NOMO-1 treated with DMSO at 0.1 percent for 48 hours (cell line): ENCODE measurements around the gene AZIN2.
A peak's percentile ranks its signal among the peaks of the same experiment; 100 is the strongest.
"Not testable (repeated sequence)": the region's sequence is repeated elsewhere in the genome, so short reads cannot be mapped to it uniquely, and the experiment has no call there.

Experiments
- DNase-seq: peaks from one replicate; lab custom pipeline; 2025; ENCODE audit not compliant: unreplicated experiment; lab: John Stamatoyannopoulos, UW

The AZIN2 gene

GRCh38 chr1:33080885-33081553, at the start of gene AZIN2:
Gene AZIN2 (plus strand): TSS chr1:33081153. CDS start chr1:33082250, 1,097 bp downstream.
- peak; percentile 87 for DNase-seq

GRCh38 chr1:33031506-33031905, 49.4 kb upstream of the AZIN2 start:
- peak; percentile 79 for DNase-seq

DNA sequence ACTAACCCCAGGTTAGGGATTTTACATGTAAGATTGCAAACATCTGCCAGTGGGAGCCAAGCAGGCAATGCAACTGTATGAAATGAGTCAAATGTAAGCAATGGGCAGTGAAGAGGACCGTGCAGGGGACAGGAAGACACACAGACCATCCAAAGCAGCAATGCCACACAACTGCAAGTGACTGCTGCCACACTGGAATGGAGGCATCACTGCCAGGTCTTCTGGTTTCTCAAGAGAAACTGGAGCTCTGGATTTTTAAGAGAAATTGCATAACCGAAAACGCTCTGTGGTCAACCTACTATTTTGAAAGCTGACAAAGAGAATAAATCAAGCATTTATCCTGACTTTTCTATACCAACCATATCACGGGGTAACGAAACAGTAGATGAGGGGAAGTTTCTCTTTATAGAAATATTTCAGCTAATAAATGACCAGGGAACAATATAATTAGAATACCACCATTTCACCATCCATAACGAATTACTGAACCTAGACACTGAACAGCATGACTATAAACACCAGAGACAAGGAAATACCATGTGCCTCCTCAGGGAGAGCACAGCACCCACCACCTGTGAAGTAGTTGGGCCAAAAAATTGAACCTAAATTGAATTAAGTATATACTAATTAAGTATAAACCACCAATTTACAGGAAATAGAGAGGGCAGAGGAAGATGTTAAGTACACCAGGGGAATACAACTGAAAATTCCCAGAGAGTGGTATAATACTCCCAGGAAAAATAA, 48.7 kb upstream of the AZIN2 start:
- DNase-seq = peak; percentile 98

DNA sequence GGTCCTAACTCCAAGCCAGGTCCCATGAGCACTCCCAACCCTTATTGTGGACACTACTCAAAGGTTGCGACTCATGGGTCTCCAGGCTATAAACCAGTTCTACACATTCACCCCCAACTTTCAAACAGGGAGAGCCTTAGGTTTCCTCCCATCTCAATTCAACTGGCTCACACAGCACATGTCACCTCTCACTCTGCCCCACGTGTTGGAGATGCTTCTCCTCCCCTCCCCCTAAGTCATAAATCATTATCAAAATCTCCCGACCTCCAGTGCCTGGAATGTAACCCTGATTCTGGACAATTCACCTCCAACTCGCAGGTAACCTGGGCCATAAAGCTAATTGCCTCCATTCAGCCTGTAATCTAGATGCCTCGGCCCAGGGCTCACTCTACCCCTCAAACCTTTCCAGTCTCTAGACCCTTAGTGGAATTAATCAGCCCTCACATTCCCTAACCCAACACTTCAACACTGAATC, 44.9 kb upstream of the AZIN2 start:
- peak; percentile 37 for DNase-seq

- DNase-seq = peak; percentile 100
Measured at GRCh38 chr1:33036526-33037503, 44.1 kb upstream of the AZIN2 start, which contains the start of gene AK2. Gene AK2 (minus strand): TSS chr1:33036883. CDS start chr1:33036828, 55 bp downstream.

GRCh38 chr1:33039840-33040239, 41.1 kb upstream of the AZIN2 start:
- DNase-seq = peak; percentile 87

- DNase-seq = no peak
Measured at GRCh38 chr1:33041026-33041425, 39.9 kb upstream of the AZIN2 start.

DNA sequence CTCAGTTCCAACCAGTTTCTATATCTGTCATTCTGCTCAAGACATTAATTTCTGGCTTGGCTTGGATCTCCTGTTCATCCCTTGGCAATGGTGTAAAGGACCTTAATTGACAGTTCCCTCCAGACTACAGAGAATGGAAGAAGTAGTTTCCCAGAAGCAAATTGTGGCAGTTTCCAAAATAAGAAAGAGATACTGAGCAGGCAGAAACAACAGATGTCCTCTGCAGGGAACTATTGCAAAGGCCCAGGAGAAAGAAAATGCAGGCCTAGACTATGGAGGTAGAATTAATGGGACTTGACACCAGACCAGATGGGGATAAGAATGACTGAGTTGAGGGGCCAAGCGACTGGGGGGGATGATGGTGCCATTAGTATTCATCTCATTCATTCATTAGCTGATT, 38.1 kb upstream of the AZIN2 start:
- no peak for DNase-seq

GRCh38 chr1:33043267-33044092, 37.5 kb upstream of the AZIN2 start:
- DNase-seq = no peak

DNA sequence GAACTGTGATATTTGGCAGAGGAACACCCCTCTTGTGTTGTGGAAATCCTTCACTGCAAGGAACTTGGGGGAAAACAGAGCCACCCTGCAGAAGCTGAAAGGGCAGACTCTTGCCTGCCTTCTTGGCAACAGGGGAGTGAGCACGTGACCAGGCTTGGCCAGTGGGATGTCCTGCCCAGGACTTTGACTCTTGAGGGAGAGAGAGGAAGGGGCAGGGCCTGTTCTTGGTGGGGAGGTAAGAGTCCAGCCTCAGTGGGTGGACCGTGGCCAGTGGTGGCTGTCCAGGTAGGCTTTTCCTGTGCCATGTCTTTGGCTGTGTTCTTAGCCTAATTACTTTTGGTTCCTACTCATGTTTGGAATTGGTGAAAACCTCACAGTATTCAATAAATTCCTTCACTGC, 35.7 kb upstream of the AZIN2 start:
- DNase-seq = no peak

DNA sequence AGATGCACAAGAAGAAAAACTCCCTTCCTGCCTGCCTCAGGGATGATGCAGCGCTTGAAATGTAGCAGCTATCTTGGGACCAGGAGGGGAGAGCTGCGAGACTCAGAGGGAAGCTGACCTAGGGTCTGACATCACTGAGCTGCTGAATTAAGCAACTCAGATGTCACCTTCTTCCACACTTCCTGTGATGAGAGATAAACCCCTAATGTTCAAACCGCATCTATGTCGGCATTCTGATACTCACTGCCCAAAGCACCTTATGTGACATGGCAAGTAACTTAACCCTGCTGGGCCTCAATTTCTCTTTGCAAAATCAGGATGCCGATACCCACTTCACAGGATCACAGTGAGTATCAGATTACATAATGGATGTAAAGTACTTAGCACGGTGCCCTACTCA, 35.1 kb upstream of the AZIN2 start:
- peak; percentile 86 for DNase-seq

GRCh38 chr1:33046234-33046633, 34.7 kb upstream of the AZIN2 start:
- not testable (repeated sequence) for DNase-seq

DNA sequence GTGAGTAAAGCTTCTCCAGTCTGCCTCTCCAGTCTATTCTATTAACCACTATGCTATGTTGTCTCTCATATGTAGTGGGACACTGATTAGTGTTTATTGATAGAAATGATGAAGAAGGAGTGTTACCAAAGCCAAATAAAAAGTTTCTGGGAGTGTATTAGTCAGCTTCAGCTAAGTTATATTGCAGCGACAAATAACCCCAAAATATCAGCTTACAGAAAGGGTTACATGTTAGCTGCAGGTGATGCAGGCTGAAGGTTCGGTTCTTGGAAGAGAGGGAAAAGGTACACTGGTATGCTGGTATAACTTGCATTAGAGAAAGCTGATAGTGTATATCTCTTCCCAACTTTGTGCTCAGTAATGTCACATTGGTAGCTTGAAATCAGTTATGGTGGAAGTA, 33.7 kb upstream of the AZIN2 start:
- no peak for DNase-seq

- no peak for DNase-seq
Measured at GRCh38 chr1:33047839-33048305, 33.1 kb upstream of the AZIN2 start.

GRCh38 chr1:33048426-33048825, 32.5 kb upstream of the AZIN2 start:
- DNase-seq = no peak

DNA sequence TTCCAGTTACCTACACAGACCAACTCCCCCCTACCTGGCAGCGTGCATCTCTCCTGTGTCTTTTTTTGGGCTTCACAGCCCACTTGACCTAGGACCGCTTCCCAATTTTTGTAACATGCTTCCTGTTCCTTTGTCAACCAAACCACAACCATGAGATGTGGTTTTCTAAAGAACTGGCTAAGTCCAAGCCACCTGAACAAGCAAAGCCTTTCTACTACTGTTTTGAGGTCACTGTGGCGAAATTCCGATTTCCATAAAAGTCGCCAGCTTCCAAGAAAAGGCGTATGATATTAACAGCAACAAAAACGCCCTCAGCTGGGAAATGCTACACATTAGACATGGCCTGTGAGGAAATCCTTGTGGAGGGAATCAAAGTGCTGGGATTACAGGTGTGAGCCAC, 31.6 kb upstream of the AZIN2 start:
- DNase-seq = peak; percentile 37

DNA sequence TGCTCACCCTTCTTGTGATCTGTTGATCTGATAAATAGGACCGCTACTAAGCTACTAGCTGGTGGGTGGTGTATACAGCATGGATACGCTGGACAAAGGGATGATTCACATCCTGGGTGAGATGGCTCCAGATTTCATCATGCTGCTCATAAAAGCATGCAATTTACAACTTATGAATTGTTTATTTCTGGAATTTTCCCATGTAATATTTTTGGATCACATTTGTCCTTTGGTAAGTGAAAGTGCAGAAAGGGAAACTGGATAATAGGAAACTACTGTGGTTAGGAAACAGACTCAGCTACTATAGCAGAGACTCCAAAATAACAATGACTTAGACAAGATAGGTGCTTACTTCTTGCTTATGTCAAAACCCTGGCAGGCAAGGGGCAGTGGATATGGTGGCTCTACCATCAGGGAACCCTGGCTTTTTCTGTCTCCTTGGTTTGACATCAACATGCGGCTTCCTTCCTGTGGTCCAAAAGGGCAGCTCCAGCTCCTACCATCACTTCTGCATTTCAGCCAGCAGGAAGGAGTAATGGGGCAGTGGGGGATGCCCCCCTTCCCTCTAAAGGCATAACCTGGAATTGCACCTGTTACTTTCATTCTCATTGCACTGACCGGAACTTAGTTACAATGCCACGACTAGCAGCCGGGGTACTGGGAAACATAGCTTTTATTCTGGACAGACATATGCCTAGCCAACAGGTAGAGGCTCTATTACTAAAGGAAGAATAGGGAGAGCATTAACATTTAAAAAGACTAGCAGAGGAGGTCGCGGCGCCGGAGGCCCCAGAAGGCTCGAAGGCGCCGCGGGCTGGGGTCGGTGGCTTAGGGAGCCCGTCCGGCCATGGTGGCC, 30.5 kb upstream of the AZIN2 start:
- peak; percentile 58 for DNase-seq

DNA sequence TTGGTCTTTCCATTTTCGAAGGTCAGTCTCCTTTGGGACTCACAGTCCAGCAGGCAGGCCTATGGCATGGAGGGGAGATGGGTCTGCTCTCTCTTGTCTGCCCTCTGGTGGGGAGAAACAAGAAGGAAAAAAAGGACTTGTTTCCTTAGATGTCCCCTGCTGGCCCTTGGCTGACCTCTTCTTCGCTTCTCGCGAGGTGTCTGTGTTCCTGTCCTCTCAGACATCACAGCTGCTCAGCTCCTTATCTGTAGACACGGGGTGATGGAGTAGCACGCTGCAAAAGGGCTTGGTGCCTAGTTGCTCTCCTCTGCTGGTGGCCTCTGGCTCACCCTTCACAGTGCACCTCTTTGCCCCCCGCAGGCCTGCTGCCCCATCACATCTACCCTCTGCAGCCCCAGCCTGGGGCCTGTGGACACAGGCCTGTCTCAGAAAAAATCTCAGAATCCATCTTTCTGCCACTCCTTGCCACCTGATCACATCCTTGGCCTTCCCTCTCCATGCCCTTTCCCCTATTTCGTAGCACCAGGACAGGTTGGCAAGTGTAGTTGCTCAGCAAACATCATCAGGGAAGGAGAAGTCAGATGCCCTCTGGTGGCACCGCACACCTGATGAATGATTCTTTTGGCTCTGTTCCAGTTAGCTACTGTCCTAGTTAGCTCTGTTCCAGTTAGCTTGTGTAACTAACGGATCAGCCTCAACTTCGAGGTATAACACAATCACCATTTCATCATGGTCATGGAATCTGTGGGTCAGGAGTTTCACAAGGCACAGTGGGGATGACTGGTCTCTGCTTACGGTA, 25.5 kb upstream of the AZIN2 start:
- peak; percentile 69 for DNase-seq
